Peyer's patch (tissue), 4 donors: Measurements from ENCODE around the gene SMAD9.

Experiments
- POLR2A ChIP-seq, 2 donors: fragments of 450-650 bp; IDR thresholded peaks; one replicate each; pipeline ENCODE4 v1.5.1; 2017; ENCODE audit warnings: antibody characterized with exemption in 2 of 2, mild to moderate bottlenecking in 2 of 2, moderate library complexity in 2 of 2
- TF ChIP-seq, protein P1 (sequence below), 6 experiments: fragments of 450-650 bp in 4 of 6; fragments of 200-600 bp in 2 of 6; sonication (generic) in 1 of 6; IDR thresholded peaks; one replicate each; pipeline ENCODE4 v1.5.1; 2017 to 2019; ENCODE audit warnings: antibody characterized with exemption in 6 of 6, mild to moderate bottlenecking in 3 of 6, moderate library complexity in 1 of 6

DNA sequence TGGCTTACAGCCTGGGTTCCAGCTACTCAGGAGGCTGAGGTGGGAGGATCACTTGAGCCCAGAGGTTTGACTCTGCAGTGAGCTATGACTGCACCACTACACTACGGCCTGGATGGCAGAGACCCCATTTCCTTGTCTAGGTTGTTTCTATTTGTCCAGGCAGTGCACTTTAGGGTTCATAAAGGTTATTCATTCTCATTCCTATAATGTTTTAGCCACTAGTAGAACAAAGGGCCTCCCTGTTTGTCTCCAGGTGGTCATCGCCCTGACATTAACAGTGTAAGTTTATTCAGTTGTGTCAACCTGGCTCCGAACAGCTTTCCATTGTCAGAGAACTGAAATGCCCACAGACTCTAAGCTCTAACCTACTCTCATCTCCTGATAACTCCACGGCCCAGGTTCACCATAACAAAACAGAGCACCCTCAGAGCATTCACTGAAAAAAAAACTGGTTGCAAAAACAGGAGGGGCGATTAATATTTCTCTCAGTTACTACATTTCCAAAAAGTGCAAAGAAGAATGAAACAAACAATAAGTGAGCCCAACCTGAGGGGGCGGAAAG, 37.1 kb downstream of the SMAD9 start:
- TF ChIP-seq, protein P1, sequence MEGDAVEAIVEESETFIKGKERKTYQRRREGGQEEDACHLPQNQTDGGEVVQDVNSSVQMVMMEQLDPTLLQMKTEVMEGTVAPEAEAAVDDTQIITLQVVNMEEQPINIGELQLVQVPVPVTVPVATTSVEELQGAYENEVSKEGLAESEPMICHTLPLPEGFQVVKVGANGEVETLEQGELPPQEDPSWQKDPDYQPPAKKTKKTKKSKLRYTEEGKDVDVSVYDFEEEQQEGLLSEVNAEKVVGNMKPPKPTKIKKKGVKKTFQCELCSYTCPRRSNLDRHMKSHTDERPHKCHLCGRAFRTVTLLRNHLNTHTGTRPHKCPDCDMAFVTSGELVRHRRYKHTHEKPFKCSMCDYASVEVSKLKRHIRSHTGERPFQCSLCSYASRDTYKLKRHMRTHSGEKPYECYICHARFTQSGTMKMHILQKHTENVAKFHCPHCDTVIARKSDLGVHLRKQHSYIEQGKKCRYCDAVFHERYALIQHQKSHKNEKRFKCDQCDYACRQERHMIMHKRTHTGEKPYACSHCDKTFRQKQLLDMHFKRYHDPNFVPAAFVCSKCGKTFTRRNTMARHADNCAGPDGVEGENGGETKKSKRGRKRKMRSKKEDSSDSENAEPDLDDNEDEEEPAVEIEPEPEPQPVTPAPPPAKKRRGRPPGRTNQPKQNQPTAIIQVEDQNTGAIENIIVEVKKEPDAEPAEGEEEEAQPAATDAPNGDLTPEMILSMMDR (IDR thresholded peaks at IDR 0.05), result no peak
- TF ChIP-seq POLR2A (IDR thresholded peaks at IDR 0.05), result no peak
